GM21381 (cell line): ENCODE results near the gene KNOP1.

Experiments
- ATAC-seq: cut with Tn5 transposase; IDR thresholded peaks from one replicate; pipeline ENCODE4 v1.9.1; 2021; ENCODE audit warnings: mild to moderate bottlenecking, moderate library complexity; ENCODE audit not compliant: unreplicated experiment

The KNOP1 gene, protein sequence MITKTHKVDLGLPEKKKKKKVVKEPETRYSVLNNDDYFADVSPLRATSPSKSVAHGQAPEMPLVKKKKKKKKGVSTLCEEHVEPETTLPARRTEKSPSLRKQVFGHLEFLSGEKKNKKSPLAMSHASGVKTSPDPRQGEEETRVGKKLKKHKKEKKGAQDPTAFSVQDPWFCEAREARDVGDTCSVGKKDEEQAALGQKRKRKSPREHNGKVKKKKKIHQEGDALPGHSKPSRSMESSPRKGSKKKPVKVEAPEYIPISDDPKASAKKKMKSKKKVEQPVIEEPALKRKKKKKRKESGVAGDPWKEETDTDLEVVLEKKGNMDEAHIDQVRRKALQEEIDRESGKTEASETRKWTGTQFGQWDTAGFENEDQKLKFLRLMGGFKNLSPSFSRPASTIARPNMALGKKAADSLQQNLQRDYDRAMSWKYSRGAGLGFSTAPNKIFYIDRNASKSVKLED

DNA sequence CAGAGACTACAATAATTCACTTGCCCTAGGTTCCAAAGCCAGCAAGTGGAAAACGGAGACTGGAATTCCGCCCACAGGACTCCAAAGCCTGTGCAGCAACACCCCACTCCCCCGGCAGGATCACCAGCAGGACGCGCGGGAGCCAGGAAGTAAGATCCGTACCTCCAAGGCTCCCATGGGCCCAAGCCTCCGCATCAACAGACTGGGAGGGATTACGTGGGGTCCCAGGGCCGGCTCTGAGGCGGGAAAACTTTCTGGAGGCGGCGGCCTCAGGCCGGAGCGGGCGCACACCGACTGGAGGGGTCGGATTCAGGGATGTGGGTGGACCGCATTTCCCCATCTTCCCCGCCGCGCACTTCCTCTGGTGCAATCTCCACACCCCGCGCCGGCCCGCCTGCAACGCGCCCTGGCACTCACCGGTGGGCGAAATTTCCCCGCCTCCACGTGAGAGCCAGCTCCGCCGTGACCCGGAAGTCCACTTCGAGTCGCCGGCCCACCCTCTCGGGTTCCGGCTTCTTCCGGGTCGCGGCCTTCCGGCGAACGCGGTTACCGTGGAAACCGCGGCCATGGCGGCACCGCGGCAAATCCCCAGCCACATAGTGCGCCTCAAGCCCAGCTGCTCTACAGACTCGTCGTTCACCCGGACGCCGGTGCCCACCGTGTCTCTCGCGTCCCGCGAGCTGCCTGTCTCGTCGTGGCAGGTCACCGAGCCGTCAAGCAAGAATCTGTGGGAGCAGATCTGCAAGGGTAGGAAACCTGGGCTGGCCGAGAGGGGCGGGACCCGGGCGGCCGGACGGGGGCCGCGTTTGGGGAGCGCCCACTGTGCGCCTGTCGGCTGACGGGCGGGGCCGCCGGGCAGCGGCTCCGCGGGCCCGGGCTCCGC is at the start of gene KNOP1, which contains the start of gene IQCK:
TSS of gene KNOP1 (minus strand) at position 487 of the 883 bp plus-strand sequence. CDS start 3,192 bp downstream, outside the sequence.
TSS of gene IQCK (plus strand) at position 531 of the 883 bp plus-strand sequence. CDS start at position 567, 36 bp downstream.
- ATAC-seq = peak; percentile 95

DNA sequence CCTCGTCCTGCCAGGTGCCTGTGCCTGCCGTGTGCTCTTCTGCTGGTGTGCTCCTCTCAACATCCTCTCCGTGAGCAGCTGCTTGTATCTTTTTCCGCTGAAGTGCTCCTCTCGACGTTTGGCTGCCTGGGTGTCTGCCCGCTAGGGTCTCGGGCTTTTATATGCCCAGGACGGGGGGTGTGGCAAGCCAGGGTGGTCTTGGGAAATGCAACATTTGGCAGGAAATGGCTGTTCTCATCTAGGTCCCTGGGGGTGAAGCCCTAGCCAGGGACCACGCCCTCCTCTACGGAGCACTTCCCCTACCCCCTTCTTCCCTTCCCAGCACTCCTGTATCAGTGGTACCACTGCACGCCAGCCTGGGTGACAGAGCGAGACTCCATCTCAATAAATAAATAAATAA is 49.5 kb upstream of the KNOP1 start:
- ATAC-seq = no peak

DNA sequence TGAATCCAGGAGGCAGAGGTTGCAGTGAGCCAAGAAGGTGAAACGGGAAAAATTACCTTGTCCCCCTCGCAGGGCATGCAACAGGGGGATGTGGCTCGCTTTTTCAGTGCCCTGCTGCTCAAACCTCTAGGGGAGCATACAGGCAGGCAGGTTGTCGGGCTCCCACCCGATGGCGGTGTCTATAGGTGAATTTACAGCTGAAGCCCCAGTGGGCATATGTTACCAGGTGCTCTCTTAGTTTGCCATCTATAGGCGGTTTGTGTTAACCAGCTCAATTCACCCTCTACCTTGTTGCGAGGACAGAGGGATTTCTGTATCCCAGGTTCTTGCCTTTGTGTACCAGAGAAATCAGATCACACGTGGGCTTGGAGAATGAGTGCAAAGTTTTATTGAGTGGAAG is 49.0 kb upstream of the KNOP1 start:
- no peak for ATAC-seq

DNA sequence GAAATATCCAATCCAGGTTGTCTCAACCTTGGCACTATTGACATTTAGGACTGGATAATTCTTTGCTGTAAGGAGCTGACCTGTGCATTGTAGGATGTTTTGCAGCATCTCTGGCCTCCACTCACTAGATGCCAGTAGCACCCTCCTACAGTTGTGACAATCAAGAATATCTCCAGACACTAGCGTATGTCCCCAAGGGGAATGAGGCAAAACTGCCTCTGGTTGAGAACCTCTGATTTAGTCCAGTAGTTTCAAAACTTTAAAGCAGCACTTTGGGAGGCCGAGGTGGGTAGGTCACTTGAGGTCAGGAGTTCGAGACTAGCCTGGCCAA is 48.5 kb upstream of the KNOP1 start:
- ATAC-seq = no peak

DNA sequence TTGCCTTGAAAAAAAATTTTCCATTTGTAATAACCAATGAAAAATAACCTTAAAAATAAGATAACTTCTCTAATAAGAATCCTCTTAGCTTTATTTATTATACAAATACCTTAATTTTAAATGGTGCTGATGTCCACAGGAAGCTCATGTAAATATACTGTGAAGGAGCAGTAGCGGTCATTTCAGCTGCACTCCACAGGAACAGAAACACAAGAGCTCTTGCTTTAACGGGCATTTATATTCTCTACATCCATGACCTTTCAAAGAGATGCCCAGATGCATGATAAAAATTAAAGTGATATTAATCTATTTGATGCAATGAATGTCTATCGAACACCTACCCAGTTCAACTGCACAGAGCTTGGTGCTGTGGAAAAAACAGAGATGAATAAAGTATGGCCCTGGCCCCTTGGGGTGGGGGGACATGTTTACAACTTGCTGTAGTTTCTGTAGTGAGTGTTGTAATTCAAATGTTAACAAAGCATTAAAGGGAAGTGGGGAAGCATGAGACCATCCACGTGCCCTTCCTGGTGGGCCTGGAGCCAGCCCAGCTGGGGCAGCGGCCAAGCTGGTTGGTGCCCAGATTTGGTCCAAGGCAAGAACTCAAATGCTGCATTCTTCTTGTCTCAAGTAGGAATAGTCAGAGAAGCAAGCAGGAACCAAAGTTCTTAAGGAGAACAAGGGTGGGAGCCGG is 48.0 kb upstream of the KNOP1 start:
- no peak for ATAC-seq

DNA sequence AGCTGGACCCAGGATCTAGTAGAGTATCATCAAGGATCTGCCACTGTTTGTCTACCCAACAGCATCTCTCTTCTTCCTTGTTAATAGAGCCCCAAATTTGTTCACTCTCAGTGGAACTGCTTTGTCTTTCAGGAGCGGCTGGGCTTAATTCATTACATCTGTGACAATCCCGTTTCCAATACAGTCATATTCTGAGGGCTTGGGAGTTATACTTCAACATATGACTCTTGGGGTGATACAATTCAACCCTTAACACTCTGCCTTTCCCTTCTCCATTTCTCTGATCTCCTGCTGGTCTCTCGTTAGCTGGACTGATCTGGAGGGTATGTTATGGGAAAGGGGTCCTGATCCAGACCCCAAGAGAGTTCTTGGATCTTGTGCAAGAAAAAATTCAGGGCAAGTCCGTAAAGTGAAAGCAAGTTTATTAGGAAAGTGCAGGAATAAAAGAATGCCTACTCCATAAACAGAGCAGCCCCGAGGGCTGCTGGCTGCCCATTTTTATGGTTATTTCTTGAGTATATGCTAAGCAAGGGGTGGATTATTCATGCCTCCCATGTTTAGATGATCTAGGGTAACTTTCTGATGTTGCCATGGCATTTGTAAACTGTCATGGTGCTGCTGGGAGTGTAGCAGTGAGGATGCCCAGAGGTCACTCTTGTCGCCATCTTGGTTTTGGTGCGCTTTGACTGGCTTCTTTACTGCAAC is 42.5 kb upstream of the KNOP1 start:
- ATAC-seq = no peak

DNA sequence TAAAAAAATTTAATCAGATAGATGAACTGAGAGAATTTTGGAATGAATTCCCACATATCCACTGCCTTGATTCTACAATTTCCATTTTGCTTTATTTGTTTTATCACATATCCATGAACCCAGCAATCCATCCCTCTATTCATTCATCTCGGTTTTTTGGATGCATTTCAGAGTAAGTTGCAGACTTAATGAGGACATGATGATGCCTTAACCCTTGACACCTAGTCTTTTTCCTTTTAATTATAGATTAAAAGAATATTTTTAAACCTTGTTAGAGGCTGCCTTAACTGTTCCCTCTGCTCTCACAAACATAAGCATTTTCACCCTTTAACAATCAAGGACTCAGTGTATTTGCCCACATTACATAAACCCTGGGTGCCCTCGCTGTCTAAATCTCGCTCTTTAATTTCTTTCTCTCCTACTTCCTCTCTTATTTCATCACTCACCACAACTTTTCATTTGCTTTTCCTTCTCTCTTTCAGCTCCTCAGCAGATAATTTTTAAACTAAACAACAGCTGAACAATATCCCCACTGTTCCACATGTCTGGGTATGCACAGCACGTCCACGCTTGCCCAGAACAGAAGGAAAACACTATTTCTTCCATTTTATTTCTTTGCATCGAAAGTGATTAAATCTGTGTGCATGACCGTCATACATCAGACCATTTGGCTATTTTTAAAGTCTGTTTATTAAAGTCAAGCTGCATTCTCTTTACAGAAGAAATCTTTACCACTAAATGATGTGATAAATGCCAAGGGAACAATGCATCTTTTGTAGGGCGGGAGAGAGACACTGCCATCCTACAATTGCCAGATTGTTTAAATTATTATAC is 40.0 kb upstream of the KNOP1 start:
- no peak for ATAC-seq

DNA sequence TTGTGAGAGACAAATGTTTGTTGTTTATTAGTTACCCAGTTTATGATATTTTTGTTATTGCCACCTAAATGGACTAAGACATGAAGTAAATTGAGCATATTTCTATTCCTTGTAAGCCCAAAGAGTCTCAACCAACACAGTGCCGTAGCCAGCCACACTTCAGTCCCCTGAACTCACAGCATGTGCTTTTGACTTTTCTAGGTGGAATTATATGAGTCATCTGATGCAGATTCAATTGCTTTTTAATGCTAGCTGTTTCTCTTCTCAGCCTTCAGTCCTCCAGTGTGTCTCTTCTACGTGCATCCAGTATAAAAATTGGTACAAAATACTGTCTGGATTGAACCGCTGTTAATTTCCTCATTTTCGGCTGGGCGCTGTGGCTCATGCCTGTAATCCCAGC is 39.0 kb upstream of the KNOP1 start:
- ATAC-seq = no peak

DNA sequence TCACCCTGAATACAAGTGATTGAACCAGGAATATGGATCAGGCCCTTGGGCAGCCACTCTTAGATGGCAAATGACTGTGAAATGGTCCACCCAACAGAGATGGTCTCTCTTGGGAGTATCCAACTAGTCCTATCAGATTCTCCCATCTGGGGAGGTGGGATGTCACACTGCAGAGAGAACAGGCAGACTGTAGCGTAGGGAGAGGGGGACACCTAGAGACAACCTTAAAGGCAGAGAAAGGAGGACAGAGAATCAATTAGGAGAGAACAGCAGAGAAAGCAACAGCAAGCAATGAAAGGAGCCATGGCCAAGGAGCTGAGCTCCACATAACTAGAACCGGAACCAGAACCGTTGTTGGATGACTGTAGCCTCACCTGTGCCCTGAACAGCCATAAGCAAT is 37.2 kb upstream of the KNOP1 start:
- no peak for ATAC-seq

DNA sequence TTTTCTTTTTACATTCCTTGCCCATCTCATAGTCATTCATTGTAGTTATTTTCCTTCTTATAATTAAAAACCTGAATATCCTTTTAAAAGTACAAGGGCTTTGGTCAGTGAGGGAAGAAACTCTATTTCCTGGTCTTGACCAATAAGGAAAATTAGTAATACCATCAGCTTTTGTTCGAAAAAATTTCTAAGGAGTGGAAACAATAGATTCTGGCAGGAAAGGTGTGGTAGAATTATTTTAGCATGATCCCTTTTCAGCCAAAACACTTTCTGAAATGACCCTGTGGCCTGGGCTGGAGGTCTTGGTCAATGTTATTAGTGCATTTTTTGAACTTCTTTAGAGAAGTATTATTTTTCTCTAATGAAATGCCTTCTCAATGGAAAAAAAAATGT is 36.6 kb upstream of the KNOP1 start:
- ATAC-seq = no peak

DNA sequence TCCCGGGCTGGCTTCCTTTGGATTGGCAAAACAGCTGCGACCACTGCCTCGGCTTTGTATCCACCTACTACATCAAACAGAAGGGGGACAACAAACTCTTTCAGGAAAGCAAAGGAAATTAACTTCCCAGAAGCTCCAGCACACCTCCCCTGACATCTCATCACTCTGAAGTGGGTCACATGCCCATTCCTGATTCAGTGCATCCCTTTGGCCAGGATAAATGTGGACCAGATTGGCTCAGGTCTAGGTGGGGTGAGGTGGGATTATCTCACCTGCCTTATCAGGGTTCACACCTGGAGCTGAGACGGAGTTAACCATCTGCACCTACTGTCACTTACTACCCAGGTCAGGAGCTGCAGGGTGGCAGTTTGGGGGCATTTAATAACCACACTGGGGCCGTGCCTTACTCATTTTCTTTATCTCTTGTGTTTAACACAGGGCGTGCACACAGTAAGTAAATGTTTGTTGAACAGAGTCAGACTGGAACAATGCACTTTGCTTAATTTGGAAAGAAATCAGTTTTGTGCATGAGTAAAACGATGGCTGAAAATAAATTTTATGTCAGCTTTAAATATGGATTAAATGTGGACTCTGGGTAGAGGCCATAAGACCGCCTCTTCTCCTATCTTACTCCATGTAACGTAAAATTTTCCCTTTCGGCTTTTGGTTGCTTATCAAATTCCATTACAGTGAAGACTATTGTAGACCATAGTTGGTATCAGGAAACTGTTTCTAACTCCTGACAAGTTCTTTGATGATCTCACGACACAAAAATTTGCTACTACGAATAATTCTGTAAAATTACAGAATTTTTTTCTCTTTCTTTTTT is 36.0 kb upstream of the KNOP1 start:
- no peak for ATAC-seq

DNA sequence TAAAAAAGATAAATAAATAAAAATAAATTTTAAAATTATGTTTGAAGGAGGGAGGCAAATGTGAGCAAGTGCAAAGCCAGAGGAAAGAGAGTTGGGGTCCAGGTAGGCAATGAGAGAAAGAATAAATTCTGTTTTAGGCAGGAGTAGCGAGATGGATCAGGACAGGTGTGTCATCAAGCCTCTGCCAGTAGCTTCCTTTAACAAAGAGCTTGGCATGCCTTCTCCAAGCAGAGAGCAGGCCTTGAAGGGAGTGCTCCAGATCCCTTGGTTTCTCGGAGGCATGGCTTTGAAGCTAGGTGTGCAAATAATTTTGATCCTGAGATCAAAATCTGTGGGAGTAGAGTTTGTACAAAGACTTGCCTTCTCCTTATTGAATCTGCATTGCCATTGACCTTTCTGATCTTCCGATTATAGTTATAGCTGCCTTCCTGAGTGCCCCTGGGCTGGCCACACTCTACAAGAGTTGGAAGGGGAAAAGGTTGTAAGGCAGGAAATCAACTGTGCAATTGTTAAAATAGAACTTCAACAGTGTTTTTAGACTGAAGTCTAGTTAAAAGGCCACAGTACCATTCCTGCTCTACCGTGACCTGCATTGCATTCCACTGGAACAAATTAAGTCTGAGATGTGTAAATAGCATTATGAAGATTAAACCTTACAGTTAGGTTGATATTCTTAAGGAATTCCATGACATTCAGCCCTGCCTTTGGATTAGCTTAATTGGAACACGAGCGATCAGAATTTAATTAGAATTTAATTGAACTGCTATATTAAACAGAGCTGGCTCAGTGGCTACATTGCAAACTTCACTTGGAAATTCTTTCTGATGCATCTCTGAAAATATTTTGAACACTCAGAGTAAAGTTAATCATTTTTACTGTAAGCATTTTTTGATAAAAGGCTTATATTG is 33.7 kb upstream of the KNOP1 start:
- ATAC-seq = no peak

DNA sequence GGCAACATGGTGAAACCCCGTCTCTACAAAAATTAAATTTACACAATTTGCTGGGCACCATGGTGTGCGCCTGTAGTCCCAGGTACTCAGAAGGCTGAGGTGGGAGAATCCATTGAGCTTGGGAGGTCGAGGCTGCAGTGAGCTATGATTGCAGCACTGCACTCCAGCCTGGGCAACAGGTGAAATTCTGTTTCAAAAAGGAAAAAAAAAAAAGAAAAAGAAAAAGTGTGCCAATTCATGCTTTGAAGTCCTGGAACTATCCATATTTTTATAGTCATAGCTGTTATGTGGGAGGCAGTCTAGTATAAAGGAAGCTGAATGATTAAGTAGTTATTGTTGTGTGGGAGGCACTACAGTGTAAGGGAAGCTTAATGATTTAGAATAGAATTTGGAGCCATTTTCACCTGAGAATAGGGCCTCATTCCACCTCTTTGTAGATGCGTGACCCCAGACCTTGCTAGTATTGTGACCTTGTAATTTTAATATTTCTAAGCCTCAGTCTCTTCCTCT is 31.6 kb upstream of the KNOP1 start:
- no peak for ATAC-seq

DNA sequence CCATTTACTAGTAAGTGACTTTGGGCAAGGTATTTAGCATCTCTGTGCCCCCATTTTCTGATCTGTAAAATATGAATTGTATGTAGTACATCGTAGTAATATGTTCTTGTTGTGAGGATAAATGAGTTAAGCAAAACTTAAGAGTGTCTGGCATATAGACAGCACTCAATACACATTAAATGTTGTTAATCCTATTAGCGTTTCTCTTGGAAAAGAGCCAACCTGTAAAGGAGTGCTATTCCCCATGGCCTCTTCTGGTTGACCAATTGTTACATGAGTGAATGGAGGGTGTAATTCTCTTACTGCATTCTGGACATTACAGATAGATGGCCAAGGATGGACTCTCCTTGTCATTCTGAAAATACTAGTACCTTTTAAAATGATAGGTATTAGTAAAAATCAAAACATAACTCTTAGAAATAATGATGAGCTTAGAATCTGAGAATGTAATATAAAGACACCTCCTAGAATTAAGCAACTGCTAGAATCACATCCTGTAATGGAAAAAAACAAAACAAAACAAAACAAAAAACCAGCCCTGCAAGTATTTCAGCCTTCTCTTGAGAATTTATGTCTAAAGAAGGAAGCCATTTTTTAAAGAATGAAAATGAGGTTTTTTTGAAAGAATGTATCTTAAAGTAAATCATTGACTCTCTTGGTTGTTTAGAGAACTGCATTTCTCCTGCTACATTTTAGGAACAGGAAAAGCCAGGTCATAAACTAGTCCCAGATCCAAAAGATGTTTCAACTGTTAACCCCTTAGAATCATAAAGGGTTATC is 30.6 kb upstream of the KNOP1 start:
- ATAC-seq = no peak

DNA sequence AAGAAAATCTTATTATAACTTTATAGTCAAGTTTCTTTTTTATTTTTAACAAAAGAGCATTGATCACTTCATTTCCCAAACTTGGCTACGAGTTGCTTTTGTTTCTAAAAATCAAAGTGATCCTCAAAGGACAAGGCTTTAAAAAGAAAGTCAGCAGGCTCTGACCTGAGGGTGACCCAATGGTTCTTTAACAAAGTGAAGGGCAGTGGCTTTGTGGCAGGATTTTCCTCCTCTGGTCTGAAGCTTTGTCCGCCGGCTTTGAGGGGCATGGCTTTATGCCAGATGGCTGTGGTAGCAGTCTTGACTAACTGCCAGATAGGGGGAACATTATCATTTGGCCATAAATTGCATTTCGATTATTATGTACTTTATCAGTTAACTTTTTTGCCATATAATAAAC is 28.5 kb upstream of the KNOP1 start:
- no peak for ATAC-seq

DNA sequence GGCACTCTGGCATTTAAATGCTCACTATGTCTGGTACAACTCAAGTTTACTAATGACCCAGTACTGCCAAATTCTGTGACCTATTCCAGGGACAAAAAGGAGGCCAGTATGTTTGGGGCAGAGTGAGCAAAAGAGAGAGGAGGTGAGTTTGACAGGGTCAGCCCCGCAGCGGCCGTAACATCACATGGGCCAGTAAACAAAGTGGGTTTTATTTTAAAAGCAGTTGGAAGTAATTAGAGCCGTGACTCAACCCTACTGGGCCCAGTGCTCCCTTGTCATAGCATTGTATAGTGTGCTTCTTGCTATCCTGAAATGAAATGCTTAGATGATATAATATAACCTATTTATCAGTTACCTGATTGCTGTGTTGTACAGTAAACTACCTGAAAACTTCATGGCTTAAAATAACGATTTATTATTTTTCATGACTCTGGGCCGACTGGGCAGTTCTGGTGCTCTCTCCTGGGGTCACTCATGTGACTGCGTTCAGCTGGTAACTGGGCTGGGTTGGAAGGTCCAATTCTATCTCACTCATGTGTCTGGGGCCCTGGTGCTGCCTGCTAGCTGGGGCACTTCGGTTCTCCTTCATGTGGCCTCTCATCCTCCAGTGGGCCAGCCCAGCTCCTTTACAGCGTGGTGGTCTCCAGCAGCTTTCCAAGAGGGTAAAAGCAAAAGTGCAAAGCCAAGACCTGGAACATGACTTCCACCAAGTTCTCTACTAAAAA is 27.4 kb upstream of the KNOP1 start:
- ATAC-seq = no peak
